Body of pancreas (tissue), 4 donors: Measurements from ENCODE around the gene MEIS3. TPM values are rescaled to one million over a fixed set of nuclear protein-coding genes. Genes with fewer than 3 reads are reported as not detected.

Source experiments
- ATAC-seq: fragments of 150-250 bp; one replicate; pipeline ENCODE4 v1.9.1; 2016
- DNase-seq, 4 donors: peaks; one replicate each; pipeline ENCODE4 v3.0.0-alpha.2; 2019
- H3K27ac ChIP-seq, 4 donors: fragments of 200-600 bp; sonication (generic); 1 replicate in 3 of 4; 2 replicates in 1 of 4; pipeline versions ENCODE4 v1.5.1 to v1.6.1; 2016 to 2019; ENCODE audit warnings: mild to moderate bottlenecking in 1 of 4, mixed read lengths in 1 of 4, moderate library complexity in 1 of 4
- H3K27me3 ChIP-seq, 2 donors: fragments of 200-600 bp; sonication (generic); one replicate each; pipeline ENCODE4 v1.6.0; 2016; ENCODE audit warnings: mild to moderate bottlenecking in 1 of 2
- H3K36me3 ChIP-seq, 2 donors: fragments of 200-600 bp; sonication (generic); replicated peaks in 1 of 2; 2 replicates each; pipeline ENCODE4 v1.5.1; 2016; ENCODE audit warnings: low read depth in 2 of 2; ENCODE audit not compliant: insufficient read depth in 1 of 2
- H3K4me1 ChIP-seq: fragments of 200-600 bp; sonication (generic); one replicate; pipeline ENCODE4 v1.6.0; 2016
- H3K4me3 ChIP-seq, 2 donors: fragments of 200-600 bp; sonication (generic); 1 replicate in 1 of 2; 2 replicates in 1 of 2; pipeline ENCODE4 v1.5.1; 2016 to 2019
- H3K9me3 ChIP-seq, 3 donors: fragments of 200-600 bp; sonication (generic); 1 replicate in 2 of 3; 2 replicates in 1 of 3; pipeline ENCODE4 v1.5.1; 2016
- CTCF ChIP-seq, 7 experiments: fragments of 450-650 bp in 4 of 7; fragments of 200-600 bp in 3 of 7; sonication (generic) in 3 of 7; IDR thresholded peaks; one replicate each; pipeline ENCODE4 v1.5.1; 2016 to 2019; ENCODE audit warnings: antibody characterized with exemption in 7 of 7
- POLR2A ChIP-seq, 3 donors: fragments of 450-650 bp; IDR thresholded peaks; one replicate each; pipeline ENCODE4 v1.6.1; 2016; ENCODE audit warnings: antibody characterized with exemption in 3 of 3, mild to moderate bottlenecking in 2 of 3
- WGBS, 2 donors: methylation state at CpG; one replicate each; pipeline ENCODE4 v1.1.5; 2017; 5-methylcytosine and 5-hydroxymethylcytosine counted together
- intact Hi-C: fragments of 100-400 bp; cut with DNase I; formaldehyde crosslinking; loops from one replicate; pipeline ENCODE4 v1.15.1; 2023
- total RNA-seq, 2 donors: library from RNA; depleted of rRNA; stranded (reverse); fragments of >200 nt; gene quantifications; one replicate each; pipeline ENCODE4 v1.1.0, GENCODE V29; 2016

MEIS3 gene
- total RNA-seq, 2 donors from 2014 or later = 1.3 to 2.3 TPM

GRCh38 chr19:47445527-47445926 is 26.2 kb upstream of the MEIS3 start:
- DNase-seq (no peak), ATAC-seq (no peak)
- peaks cover 18% of the 10 kb centered on the region for H3K4me1 ChIP-seq
- no peak for TF ChIP-seq CTCF (IDR thresholded peaks at IDR 0.05)
- intact Hi-C loops = no loop called here
- WGBS, 2 donors = 38 to 54% methylated on average over 4 of the region's 4 CpGs
- no peak overlapping the region for H3K4me3 ChIP-seq
- H3K36me3 ChIP-seq = no peaks in the 10 kb centered on the region
- no peak overlapping the region for H3K27ac ChIP-seq
- peaks cover 0 to 3% of the 10 kb centered on the region in 2 donors for H3K27me3 ChIP-seq
- H3K9me3 ChIP-seq = no peaks in the 10 kb centered on the region

- WGBS, 2 donors = 33 to 52% methylated on average over 1 to 22 of the region's 22 CpGs
- Histone ChIP-seq H3K9me3 (no peaks in the 10 kb centered on the region), H3K4me3 (no peak overlapping the region), H3K27me3 (peaks cover 0 to 3% of the 10 kb centered on the region in 2 donors), H3K27ac (no peak overlapping the region), H3K4me1 (peaks cover 18% of the 10 kb centered on the region), H3K36me3 (no peaks in the 10 kb centered on the region)
- intact Hi-C loops = no loop called here
- no peak for TF ChIP-seq CTCF (IDR thresholded peaks at IDR 0.05)
- TF ChIP-seq POLR2A (IDR thresholded peaks at IDR 0.05) = no peak
- DNase-seq (no peak), ATAC-seq (no peak)
These were observed 25.1 kb upstream of the MEIS3 start for GRCh38 chr19:47444388-47444821.

GRCh38 chr19:47443331-47443730 is 24.0 kb upstream of the MEIS3 start:
- peaks cover 0 to 3% of the 10 kb centered on the region in 2 donors for H3K27me3 ChIP-seq
- intact Hi-C loops = no loop called here
- H3K4me3 ChIP-seq = no peak overlapping the region
- WGBS, 2 donors = 72 to 82% methylated on average over 12 of the region's 12 CpGs
- ATAC-seq (no peak), DNase-seq (no peak)
- TF ChIP-seq CTCF (IDR thresholded peaks at IDR 0.05) (no peak), POLR2A (IDR thresholded peaks at IDR 0.05) (no peak)
- peaks cover 18% of the 10 kb centered on the region for H3K4me1 ChIP-seq
- no peaks in the 10 kb centered on the region for H3K36me3 ChIP-seq
- no peak overlapping the region for H3K27ac ChIP-seq
- H3K9me3 ChIP-seq = no peaks in the 10 kb centered on the region

GRCh38 chr19:47438793-47439220 is 19.5 kb upstream of the MEIS3 start:
- Histone ChIP-seq H3K9me3 (no peaks in the 10 kb centered on the region), H3K27me3 (no peaks in the 10 kb centered on the region), H3K4me3 (no peak overlapping the region), H3K27ac (no peak overlapping the region), H3K36me3 (no peaks in the 10 kb centered on the region), H3K4me1 (no peaks in the 10 kb centered on the region)
- TF ChIP-seq CTCF (IDR thresholded peaks at IDR 0.05) (no peak), POLR2A (IDR thresholded peaks at IDR 0.05) (no peak)
- intact Hi-C loops = loop anchor here (5.0 kb wide), 2 partner anchors 78 to 263 kb away; partner anchors contain the start of gene NAPA
- 21 to 35% methylated on average over 4 to 5 of the region's 5 CpGs for WGBS, 2 donors
- no peak for ATAC-seq
- peak in 2 of 4 donors; percentile 34 to 42 for DNase-seq

GRCh38 chr19:47437500-47437899 is 18.2 kb upstream of the MEIS3 start:
- TF ChIP-seq POLR2A (IDR thresholded peaks at IDR 0.05) (no peak), CTCF (IDR thresholded peaks at IDR 0.05) (no peak)
- H3K27ac ChIP-seq = no peak overlapping the region
- no peaks in the 10 kb centered on the region for H3K27me3 ChIP-seq
- H3K36me3 ChIP-seq = no peaks in the 10 kb centered on the region
- ATAC-seq (no peak), DNase-seq (no peak)
- intact Hi-C loops = loop anchor here (5.0 kb wide), 2 partner anchors 80 to 265 kb away; partner anchors contain the start of gene NAPA
- no peaks in the 10 kb centered on the region for H3K4me1 ChIP-seq
- H3K9me3 ChIP-seq = no peaks in the 10 kb centered on the region
- no peak overlapping the region for H3K4me3 ChIP-seq
- WGBS, 2 donors = 45 to 46% methylated on average over 12 of the region's 12 CpGs
